IMR-90 (cell line): Measurements from ENCODE around the gene SPAG9.
A peak's percentile ranks its signal among the peaks of the same experiment; 100 is the strongest.

Experiments used
- BHLHE40 ChIP-seq: fragments of 150-350 bp; IDR thresholded peaks from 2 replicates; pipeline ENCODE4 v1.6.1; 2016; ENCODE audit warnings: mild to moderate bottlenecking, low read depth, low read length
- CTCF ChIP-seq: conservative IDR thresholded peaks from 2 replicates; pipeline ENCODE4 v1.5.1; 2012; ENCODE audit warnings: mild to moderate bottlenecking, low read depth, low read length, improper control_type of control experiment
- POLR2A ChIP-seq: IDR thresholded peaks from 2 replicates; pipeline ENCODE4 v1.6.1; 2012; ENCODE audit warnings: mild to moderate bottlenecking, low read depth, low read length
- RAD21 ChIP-seq: IDR thresholded peaks from 2 replicates; pipeline ENCODE4 v1.6.1; 2012; ENCODE audit warnings: low read length, improper control_type of control experiment
- RFX5 ChIP-seq: IDR thresholded peaks from 2 replicates; pipeline ENCODE4 v1.8.0; 2012; ENCODE audit warnings: low read depth, mild to moderate bottlenecking, low read length, moderate library complexity

GRCh38 chr17:50931144-50931908 is 189.3 kb downstream of the SPAG9 start:
- TF ChIP-seq CTCF (no peak), RAD21 (peak; percentile 23), POLR2A (no peak), RFX5 (no peak), BHLHE40 (no peak)
